CD4-positive, alpha-beta T cell treated with Interleukin-1 beta for 1 hour (primary cell): ENCODE data around the gene TMEM169.

Experiments
- DNase-seq, 2 donors: peaks; one replicate each; pipeline ENCODE4 v3.0.0-alpha.2; 2020 to 2022

The TMEM169 gene, protein sequence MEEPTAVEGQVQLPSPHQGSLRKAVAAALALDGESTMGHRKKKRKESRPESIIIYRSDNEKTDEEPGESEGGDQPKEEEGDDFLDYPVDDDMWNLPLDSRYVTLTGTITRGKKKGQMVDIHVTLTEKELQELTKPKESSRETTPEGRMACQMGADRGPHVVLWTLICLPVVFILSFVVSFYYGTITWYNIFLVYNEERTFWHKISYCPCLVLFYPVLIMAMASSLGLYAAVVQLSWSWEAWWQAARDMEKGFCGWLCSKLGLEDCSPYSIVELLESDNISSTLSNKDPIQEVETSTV

GRCh38 chr2:216081487-216082116 lies at the start of gene TMEM169, which contains the start of gene PECR:
Gene TMEM169 (plus strand): TSS chr2:216081919. CDS start chr2:216095964, 14,045 bp downstream.
Gene PECR (minus strand): TSS chr2:216081809. CDS start chr2:216081741, 68 bp downstream.
- peak; percentile 71 to 74 for DNase-seq

GRCh38 chr2:216031960-216032689 lies 49.6 kb upstream of the TMEM169 start:
- no peak for DNase-seq

GRCh38 chr2:216033403-216033802 lies 48.3 kb upstream of the TMEM169 start:
- no peak for DNase-seq

- peak; percentile 65 to 79 for DNase-seq
These were observed 47.7 kb upstream of the TMEM169 start for GRCh38 chr2:216034065-216034464.

GRCh38 chr2:216039918-216040317 lies 41.8 kb upstream of the TMEM169 start:
- DNase-seq, result no peak

DNA sequence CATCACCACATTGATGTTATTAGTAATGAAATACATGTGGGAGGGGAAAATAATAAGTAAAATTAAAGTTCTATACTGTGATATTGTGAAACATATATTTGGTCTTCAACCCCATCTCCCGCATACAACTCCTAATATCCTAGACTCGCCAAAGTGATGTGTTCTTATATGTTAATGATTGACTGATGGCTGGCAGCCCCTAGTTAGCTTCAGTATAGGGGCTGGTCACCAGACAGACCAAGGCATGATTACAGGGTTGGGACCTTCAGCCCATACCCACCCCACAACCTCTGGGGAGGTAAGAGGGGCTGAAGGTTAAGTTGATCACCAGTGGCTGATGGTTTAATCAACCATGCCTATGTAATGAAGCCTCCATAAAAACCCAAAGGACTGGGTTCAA lies 40.3 kb upstream of the TMEM169 start:
- no peak for DNase-seq

DNA sequence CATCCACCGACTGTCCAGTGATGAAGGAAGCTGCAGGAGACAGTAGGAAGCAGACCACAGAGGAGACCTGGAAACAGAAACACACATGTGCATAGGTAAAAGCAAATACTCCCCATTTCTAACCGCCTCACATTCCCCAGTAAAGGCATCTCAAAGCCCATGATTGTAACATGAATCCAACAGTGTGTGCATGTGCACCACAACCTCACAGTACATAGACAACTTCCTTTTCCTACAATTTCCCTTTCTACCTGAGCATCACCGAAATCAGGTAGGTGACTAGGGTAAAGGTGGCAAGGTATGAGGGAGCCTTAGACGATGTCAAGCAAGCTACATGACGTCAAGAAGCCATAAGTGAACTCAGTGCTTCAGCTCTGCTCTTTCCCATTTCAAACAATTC lies 37.8 kb upstream of the TMEM169 start:
- DNase-seq, result no peak

GRCh38 chr2:216044883-216045486 lies 36.7 kb upstream of the TMEM169 start:
- DNase-seq, result no peak

GRCh38 chr2:216047397-216047796 lies 34.3 kb upstream of the TMEM169 start:
- DNase-seq, result no peak

DNA sequence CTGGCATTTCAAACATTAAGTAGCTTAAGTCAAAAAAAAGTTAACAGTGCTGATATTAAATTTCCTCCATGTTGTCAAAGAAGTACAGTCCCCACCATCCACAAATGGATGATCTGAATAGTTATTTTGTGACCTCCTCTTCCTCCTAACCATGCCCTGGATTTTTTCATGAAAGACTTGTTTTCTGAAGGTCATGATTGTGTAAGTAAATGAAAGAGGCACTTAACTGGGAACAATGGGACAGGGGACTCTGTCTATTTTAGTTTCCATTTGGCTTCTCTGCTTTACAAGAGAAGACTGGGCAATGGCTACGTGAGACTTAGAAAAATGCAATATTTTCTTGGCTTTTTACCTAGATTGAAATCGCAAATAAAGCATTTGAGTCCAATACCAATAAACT lies 32.3 kb upstream of the TMEM169 start:
- DNase-seq, result no peak

DNA sequence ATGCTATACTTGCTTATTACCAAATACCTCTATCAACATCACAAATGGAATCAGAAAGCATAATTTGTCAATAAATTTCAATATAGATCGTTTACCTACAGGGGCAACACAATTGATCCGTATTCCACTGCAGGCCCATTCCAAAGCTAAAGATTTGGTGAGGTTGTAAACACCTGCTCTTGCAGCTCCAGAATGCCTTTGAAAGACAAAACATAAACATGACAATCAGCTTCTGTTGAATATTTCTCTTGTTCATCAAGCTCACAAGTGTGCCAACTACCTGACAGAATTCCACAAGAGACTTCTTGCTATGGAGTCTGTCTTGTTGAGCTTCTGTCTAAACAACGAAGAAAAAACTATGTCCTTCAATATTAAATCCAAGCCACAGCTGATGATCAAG lies 30.4 kb upstream of the TMEM169 start:
- no peak for DNase-seq

- no peak for DNase-seq
These were observed 29.3 kb upstream of the TMEM169 start for GRCh38 chr2:216052420-216052819.

GRCh38 chr2:216055680-216056079 lies 26.0 kb upstream of the TMEM169 start:
- no peak for DNase-seq

DNA sequence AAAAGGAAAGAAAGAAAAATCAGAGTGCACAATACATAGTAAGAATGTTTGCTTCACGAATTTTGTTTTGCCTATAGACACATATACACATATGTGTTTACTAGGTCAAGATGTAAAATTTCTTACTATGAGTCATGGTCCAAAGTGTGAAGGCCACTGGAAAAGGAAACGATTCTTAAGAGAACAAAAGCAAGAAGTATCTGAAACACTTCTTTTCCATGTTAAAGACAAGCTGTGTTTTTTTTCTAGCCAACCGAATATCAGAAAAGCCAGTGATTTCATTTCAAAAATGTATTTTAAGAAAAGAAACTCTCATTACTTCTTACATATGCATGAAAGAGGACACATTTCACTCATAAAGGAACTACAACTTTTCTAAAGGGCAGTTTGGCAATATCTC lies 25.0 kb upstream of the TMEM169 start:
- DNase-seq, result no peak

DNA sequence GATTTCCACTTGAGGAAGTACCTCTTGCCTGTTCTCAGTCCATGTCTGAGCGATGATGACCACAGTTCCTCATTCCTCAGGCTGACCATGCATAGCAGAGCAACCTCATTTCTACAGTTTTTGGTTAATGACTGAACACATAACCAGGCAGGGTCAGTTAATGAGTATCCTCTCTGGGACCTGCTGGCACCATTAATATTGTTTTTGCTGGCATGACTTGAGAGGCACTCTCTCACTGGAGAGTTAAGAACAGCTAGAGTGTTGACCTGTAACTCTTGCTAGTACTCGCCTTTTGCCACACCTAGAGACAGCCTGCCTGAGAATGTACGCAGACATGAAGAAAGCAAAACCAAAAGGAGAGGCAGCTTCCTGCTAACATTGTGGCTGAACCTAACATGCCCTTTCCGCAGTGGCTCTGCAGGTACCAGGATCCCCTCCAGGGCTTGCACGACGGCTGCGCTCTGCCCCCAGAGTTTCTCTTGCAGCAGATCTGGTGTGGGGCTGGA lies 24.0 kb upstream of the TMEM169 start:
- peak; percentile 60 to 67 for DNase-seq

- peak in 1 of 2 donors; percentile 20 for DNase-seq
These were observed 22.4 kb upstream of the TMEM169 start for GRCh38 chr2:216059233-216059834.

DNA sequence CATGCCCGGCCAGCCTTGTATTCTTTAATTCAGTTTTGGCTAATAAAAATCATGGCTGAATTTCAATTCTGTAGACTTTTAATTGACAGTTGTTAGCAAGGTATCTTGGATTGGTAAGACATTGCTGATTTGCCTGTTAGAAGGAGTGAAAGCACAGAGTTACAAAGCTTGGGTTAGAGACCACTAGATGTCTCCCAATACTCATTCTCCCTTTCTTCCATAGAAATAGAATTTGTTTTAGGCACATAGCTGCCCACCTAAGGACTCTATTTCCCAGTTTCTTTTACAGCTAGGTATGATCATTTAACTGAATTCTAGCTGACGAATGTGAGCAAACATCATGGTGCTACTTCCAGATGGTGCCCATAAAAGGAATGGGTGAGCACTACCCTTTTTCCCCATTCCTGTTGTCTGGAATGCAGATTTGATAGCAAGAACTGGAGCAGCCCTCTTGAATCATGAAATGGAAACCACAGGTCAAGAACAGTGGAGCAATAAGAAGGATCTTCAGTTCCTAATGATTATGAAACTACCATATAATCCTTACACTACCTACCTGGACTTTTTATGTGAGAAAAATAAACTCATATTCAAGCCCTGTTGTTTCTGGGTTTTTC lies 17.6 kb upstream of the TMEM169 start:
- no peak for DNase-seq

DNA sequence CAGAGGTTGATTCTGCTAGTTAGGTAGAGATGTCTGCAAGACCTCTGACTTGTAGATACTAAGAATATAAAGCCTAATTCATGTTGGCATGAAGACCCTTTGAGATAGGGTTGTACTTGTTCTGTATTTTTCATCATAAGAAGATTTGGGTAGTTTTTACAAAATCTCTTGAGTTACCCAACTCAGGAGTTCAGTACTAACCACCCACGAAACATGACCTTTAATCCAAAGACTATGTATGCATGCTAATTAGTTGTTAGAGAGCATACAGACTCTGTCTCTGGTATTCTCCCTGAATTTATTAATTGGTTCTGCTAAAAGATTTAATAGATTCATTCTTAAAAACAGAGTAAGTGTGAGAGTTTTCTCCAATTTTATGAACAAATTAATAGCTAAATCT lies 17.1 kb upstream of the TMEM169 start:
- no peak for DNase-seq

DNA sequence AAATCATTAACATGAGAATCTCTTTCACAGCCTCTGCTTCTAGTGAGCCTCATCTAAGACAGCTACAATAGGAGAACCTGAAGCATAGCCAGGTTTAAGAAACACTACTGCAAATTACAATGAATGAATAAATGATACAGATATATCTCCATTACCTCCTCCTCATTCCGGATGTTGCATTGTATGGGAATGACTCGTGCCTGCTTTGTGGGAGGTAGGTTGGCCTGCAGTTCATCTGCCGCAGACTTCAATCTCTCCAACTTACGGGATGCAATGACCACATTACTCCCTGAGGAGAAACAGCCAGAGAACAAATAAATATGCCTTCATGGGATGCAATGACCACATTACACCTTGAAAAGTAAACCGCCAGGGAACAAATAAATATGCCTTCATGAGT lies 15.5 kb upstream of the TMEM169 start:
- no peak for DNase-seq

DNA sequence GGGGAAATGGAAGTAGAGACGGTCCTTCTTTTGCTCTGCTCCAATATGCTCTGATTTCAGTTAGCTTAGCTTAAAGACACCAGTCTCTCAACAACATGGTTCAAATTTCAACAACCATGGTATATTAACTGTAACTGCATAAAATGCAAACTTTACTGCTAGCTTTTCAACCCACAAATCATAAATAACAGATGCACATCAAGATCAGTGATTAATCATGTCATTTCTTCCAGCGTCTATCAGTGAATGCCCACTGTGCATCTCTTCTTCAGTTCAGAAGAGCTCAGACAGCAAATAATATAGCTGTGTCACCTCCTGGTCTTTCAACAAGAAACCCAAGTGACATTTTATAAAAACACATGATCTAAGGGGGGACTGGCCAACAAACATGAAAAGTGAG lies 12.7 kb upstream of the TMEM169 start:
- no peak for DNase-seq

DNA sequence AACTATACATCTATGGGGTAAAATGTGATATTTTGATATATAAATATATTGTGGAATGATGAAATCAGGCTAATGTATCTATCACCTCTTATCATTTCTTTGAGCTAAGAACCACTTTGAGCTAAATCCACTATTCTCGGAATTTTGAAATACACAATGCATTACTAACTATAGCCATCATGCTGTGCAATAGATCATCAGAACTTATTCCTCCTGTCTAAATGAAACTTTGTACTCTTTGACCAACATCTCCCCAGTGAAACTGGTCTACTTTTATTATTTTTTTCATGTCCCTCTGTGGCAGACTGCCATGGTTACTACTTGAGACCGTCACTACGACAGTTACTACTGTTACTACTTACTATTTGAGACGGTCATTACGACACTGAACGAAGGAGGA lies 11.5 kb upstream of the TMEM169 start:
- DNase-seq, result no peak

DNA sequence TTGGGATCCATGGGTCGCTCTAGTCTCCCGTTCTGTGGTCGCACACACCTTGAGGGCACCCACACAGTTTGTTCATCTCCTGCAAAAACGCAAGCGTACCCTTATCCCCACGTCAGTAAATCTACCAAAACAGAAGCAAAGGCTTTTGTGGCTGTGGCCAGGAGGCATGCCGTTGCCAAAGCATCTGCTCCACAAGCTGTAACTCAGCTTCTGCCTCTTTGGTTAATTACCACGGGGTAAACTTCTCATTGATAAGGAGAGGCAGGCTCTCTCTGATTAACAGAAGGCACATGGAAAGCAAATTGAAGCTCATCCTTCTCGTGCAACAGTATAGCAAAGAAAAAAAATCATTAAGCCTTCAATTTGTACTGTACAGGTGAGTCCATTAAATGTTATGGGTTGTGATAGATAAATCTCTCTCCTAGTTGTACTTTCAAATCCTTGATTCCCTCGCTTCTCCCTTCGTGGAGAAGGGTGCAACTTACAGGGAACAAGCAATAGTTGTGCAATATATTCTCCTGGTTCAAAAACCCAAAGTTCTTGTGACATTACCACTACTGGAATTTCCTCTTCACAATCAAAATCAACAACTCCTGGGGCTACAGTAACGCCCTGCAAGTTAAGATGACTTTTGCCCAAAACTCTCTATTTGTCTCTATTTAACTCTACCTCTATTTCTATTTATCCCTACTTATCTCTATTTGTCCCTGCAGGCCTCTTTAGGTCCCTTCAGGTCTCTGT lies 10.4 kb upstream of the TMEM169 start:
- no peak for DNase-seq
